Fibroblast of the conjunctiva (primary cell): ENCODE measurements around the gene ZNF135.
A peak's percentile ranks its signal among the peaks of the same experiment; 100 is the strongest.

Experiments
- DNase-seq: peaks from one replicate; pipeline ENCODE4 v3.0.0-alpha.2; 2010; ENCODE audit warnings: low read depth

Gene ZNF135

GRCh38 chr19:58095328-58095727, 36.2 kb downstream of the ZNF135 start:
- DNase-seq: no peak

GRCh38 chr19:58096884-58097283, 37.8 kb downstream of the ZNF135 start:
- no peak for DNase-seq

DNA sequence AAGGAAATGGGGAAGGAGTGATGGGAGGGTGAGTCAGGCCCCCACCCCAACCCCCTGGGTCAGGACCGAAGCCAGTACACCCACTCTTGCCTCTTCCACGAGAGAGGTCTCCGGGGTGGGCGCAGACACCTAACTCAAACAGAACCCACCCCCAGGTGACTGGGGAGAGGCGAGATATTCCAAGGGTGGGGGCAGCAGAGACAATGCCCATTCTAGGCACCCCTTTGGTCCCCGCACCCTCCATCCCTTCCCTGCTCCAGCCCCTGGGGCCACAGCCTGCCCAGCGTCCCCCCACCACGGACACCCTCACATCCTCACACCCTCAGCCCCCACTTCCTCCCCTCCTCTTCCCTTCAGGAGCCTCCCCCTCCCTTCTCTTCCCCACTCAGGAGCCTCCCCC, 38.3 kb downstream of the ZNF135 start:
- DNase-seq: no peak

GRCh38 chr19:58097781-58098681, 38.9 kb downstream of the ZNF135 start, which contains the start of gene ZSCAN18:
Gene ZSCAN18 (minus strand): TSS chr19:58098231. CDS start chr19:58090267, 7,964 bp downstream.
- peak; percentile 95 for DNase-seq

GRCh38 chr19:58098682-58098998, 39.6 kb downstream of the ZNF135 start:
- DNase-seq: no peak

DNA sequence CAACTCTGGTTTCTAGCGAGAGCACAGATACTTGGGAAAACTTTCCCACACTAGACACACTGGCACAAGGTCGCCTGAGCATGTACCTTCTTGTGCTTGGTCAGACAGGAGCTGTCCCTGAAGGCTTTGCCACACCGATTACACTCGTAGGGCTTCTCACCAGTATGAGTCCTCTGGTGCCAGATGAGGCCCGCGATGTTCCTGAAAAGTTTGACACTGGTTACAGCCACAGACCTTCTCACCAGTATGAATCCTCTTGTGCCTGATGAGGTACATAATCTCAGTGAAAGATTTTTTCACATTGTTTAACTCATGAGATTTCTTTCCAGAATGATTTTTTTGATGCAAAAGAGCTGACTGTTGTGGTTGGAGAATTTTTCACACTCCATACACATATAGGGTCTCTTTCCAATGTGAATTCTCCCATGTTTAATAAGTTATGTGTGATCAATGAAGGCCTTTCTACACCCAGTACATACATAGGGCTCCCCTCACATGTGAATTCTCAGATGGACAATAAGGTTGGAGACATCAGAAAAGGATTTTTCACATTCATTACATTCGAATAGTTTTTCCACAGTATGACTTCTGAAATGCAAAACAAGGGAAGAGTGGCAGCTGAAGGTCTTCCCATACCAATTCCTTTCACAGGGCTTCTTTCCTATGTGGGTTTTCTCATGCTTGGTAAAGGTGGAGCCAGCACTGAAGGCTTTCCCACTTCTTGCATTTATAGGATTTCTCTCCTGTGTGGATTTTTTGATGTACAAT, 48.9 kb downstream of the ZNF135 start:
- no peak for DNase-seq

DNA sequence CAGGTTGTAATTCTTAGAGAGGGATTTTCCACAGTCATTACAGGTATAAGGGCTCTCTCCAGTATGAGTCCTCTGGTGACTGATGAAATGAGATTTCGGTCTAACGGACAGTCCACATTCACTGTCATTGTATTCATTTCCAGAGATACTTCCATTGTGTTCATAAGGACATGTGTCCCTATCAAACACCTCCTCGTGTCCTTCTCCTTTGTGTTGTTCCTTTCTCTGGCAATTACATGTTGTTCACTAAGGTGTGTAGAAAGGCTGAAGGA, 49.4 kb downstream of the ZNF135 start:
- no peak for DNase-seq

DNA sequence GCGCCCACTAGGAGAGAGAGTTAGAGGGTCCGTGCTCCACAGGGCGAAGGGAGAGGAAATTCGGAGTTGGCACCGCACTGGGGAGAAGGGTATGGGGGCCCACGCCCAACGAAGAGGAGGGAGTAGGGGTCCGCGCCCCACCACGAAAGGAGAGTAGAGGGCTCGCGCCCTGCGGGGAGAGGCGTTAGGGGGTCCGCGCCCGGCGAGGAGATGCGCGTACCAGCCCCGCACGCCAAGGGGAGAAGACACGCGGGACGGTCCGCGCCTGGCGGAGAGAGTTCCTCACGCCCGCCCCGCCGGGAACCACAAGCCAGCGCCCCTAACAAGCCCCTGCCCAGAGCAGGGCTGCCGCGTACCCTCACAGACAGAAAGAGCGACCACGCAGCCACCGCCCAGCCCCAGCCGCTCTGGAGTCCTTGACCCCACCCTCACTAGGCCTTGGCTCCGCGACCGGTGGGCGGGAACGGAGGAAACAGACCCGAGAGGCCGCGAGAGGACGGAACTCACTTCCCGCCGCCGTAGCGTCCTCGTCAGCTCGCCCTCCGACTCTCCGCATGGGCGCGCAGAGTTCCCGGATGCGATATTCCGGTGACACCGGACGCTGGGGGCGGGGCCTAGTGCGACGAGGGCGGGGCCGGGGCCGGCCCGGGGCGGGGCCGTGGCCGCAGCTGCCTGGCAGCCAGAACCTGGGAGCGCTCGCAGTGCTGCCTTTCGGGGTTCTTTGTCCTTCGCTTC, 58.9 kb downstream of the ZNF135 start:
- DNase-seq: no peak

DNA sequence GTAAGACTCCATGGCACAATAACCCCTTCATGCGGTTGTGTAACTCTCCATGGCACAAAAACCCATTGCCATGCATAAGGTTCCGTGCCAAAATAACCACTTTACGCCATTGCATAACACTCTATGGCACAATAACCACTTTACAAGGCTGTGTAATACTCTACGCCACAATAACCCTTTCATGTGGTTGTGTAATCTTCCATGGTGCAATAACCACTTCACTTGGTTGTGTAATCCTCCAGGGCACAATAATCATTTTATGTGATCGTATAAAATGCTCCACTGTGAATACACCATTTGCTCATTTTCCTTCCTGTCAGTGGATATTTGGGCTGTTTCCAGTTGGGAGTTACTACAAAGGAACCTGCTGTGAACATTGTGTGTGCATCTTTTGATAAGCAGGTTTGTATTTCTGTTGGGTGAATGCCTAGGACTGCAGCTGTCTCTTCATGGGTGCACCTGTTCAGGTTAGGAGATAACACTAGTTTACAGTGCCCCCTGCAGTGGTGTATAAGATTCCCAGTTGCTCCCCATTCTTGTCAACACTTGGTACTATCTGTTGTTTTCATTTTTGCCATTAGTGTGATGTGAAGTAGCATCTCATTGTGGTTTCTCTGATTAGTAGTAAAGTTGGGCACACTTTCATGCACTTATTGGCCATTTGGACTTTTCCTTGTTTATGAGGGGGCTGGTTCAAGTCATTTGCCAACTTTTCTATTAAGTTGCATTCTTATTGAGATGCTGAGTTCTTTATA, 60.1 kb downstream of the ZNF135 start:
- no peak for DNase-seq
